HG02852 (cell line): ENCODE measurements around the gene PSAT1.
"Not testable (repeated sequence)": the region's sequence is repeated elsewhere in the genome, so short reads cannot be mapped to it uniquely, and the experiment has no call there.

Source experiments
- ATAC-seq: cut with Tn5 transposase; IDR thresholded peaks from one replicate; pipeline ENCODE4 v1.9.1; 2021; ENCODE audit warnings: mild to moderate bottlenecking, moderate library complexity; ENCODE audit not compliant: unreplicated experiment

Gene PSAT1

GRCh38 chr9:78296893-78297671, at the start of gene PSAT1:
Gene PSAT1 (plus strand): TSS chr9:78297125. CDS start chr9:78297211, 86 bp downstream.
- peak; percentile 98 for ATAC-seq

GRCh38 chr9:78248635-78249034, 48.3 kb upstream of the PSAT1 start:
- ATAC-seq: no peak

GRCh38 chr9:78249542-78249941, 47.4 kb upstream of the PSAT1 start:
- no peak for ATAC-seq

- ATAC-seq: no peak
These were observed 44.3 kb upstream of the PSAT1 start for GRCh38 chr9:78252616-78253015.

- no peak for ATAC-seq
These were observed 43.6 kb upstream of the PSAT1 start for GRCh38 chr9:78253285-78253684.

- ATAC-seq: peak; percentile 57
These were observed 35.4 kb upstream of the PSAT1 start for GRCh38 chr9:78261403-78262001.

- ATAC-seq: no peak
These were observed 34.3 kb upstream of the PSAT1 start for GRCh38 chr9:78262655-78263054.

- no peak for ATAC-seq
These were observed 29.0 kb upstream of the PSAT1 start for GRCh38 chr9:78267889-78268288.

- ATAC-seq: no peak
These were observed 27.1 kb upstream of the PSAT1 start for GRCh38 chr9:78269784-78270183.

GRCh38 chr9:78272307-78272706, 24.6 kb upstream of the PSAT1 start:
- no peak for ATAC-seq

- no peak for ATAC-seq
These were observed 23.2 kb upstream of the PSAT1 start for GRCh38 chr9:78273761-78274160.

- ATAC-seq: no peak
These were observed 18.6 kb upstream of the PSAT1 start for GRCh38 chr9:78278177-78278777.

GRCh38 chr9:78278801-78279200, 18.1 kb upstream of the PSAT1 start:
- no peak for ATAC-seq

- ATAC-seq: no peak
These were observed 15.8 kb upstream of the PSAT1 start for GRCh38 chr9:78280982-78281668.

GRCh38 chr9:78284181-78284580, 12.7 kb upstream of the PSAT1 start:
- not testable (repeated sequence) for ATAC-seq

GRCh38 chr9:78286125-78286524, 10.8 kb upstream of the PSAT1 start:
- no peak for ATAC-seq

GRCh38 chr9:78286946-78287388, 10.0 kb upstream of the PSAT1 start:
- no peak for ATAC-seq

- no peak for ATAC-seq
These were observed 8.6 kb upstream of the PSAT1 start for GRCh38 chr9:78288214-78288892.

- ATAC-seq: no peak
These were observed 7.5 kb upstream of the PSAT1 start for GRCh38 chr9:78289474-78289873.

- ATAC-seq: no peak
These were observed 5.5 kb upstream of the PSAT1 start for GRCh38 chr9:78291240-78291925.
